Prostate gland (tissue), 2 donors: ENCODE results near the gene BCOR.

Experiments used
- POLR2A ChIP-seq: fragments of 450-650 bp; IDR thresholded peaks from one replicate; pipeline ENCODE4 v1.6.1; 2016; ENCODE audit warnings: antibody characterized with exemption, mild to moderate bottlenecking
- TF ChIP-seq, protein P1 (sequence below), 4 experiments: fragments of 200-600 bp in 2 of 4; fragments of 450-650 bp in 2 of 4; sonication (generic) in 2 of 4; IDR thresholded peaks; 1 replicate in 3 of 4; 2 replicates in 1 of 4; pipeline ENCODE4 v1.5.1; 2016 to 2019; ENCODE audit warnings: antibody characterized with exemption in 4 of 4, mild to moderate bottlenecking in 2 of 4, moderate library complexity in 2 of 4

DNA sequence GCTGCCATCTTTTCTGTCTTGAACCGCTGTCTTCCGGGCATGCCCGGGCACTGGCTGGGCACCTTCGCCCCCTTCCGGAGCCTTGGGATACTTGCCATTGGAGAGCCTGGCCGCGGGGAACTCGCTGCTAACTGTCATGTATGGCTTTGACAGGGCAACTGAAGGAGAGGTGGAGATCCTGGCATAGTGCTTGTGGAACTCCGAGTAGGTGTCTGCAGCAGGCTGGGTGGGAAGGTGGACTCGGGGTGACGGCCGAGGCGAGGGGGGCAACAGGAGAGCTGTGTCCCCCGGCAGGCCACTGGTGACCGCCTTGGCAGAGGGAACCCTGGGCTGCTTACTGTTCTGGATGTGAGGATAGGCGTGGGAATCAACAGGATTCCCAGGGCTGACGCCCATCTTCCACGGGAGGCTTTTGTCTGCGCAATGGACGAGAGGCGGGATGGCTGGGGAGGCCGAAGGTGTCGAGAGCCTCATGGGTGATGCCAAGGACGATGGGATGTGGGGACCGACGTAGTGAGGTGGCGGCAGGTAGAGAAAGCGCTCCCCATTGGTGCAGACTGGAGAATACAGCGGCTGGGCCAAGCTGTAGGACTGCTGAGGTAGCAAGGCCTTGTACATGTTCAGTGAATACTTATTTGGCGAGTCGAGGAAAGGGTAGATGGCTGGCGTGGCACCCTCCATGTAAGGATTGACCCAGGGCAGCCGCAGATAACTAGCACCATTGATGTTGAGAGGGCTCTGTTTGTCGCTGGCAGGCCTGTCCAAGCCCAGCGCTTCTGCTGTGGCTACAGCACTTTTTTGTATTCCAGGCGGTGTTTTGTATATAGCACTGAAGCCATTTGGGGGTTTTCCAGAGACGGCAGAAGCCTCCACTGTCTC lies 23.4 kb downstream of the BCOR start:
- TF ChIP-seq, protein P1, sequence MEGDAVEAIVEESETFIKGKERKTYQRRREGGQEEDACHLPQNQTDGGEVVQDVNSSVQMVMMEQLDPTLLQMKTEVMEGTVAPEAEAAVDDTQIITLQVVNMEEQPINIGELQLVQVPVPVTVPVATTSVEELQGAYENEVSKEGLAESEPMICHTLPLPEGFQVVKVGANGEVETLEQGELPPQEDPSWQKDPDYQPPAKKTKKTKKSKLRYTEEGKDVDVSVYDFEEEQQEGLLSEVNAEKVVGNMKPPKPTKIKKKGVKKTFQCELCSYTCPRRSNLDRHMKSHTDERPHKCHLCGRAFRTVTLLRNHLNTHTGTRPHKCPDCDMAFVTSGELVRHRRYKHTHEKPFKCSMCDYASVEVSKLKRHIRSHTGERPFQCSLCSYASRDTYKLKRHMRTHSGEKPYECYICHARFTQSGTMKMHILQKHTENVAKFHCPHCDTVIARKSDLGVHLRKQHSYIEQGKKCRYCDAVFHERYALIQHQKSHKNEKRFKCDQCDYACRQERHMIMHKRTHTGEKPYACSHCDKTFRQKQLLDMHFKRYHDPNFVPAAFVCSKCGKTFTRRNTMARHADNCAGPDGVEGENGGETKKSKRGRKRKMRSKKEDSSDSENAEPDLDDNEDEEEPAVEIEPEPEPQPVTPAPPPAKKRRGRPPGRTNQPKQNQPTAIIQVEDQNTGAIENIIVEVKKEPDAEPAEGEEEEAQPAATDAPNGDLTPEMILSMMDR (IDR thresholded peaks at IDR 0.05) = no peak
- TF ChIP-seq POLR2A = no peak
